Activated naive CD4-positive, alpha-beta T cell treated with anti-CD3 and anti-CD28 coated beads, Interleukin-2, amount 50 U/mL, for 24 hours (primary cell): ENCODE data around the gene ABCD2.
"Not testable (repeated sequence)": the region's sequence is repeated elsewhere in the genome, so short reads cannot be mapped to it uniquely, and the experiment has no call there.

Experiments
- H3K27ac Mint-ChIP-seq: one replicate; pipeline ENCODE4 v1.8.0; 2021; ENCODE audit warnings: mild to moderate bottlenecking, mixed read lengths
- H3K27me3 Mint-ChIP-seq: one replicate; pipeline ENCODE4 v1.8.0; 2021; ENCODE audit warnings: mixed read lengths
- H3K36me3 Mint-ChIP-seq: one replicate; pipeline ENCODE4 v1.8.0; 2021; ENCODE audit warnings: mixed read lengths
- H3K4me1 Mint-ChIP-seq: one replicate; pipeline ENCODE4 v1.8.0; 2021; ENCODE audit warnings: mixed read lengths
- H3K4me3 Mint-ChIP-seq: one replicate; pipeline ENCODE4 v1.8.0; 2021; ENCODE audit warnings: mild to moderate bottlenecking, mixed read lengths
- H3K9me3 Mint-ChIP-seq: one replicate; pipeline ENCODE4 v1.8.0; 2021; ENCODE audit warnings: mixed read lengths

The ABCD2 gene

DNA sequence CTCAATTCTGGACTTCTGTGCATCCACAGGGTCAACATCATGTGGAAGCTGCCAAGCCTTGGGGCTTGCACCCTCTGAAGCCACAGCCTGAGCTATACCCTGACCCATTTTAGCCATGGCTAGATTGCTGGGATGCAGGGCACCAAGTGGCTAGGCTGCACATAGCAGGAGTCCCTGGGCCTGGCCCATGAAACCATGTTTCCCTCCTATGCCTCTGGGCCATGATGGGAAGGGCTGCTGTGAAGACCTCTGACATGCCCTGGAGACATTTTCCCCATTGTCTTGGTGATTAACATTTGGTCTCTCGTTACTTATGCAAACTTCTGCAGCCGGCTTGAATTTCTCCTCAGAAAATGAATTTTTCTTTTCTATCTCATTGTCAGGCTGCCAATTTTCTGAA lies 92.6 kb downstream of the ABCD2 start:
- Mint-ChIP-seq H3K4me1 (no peaks in the 10 kb centered on the region), H3K27ac (no peak overlapping the region), H3K9me3 (peaks cover 5% of the 10 kb centered on the region), H3K4me3 (no peak overlapping the region), H3K27me3 (no peaks in the 10 kb centered on the region), H3K36me3 (peaks cover 13% of the 10 kb centered on the region)

DNA sequence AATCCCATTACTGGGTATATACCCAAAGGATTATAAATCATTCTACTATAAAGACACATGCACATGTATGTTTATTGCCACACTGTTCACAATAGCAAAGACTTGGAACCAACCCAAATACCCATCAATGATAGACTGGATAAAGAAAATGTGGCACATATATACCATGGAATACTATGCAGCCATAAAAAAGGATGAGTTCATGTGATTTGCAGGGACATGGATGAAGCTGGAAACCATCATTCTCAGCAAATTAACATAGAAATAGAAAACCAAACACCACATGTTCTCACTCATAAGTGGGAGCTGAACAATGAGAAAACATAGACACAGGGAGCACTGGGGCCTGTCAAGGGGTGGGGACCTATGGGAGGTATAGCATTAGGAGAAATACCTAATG lies 97.4 kb downstream of the ABCD2 start:
- H3K36me3 Mint-ChIP-seq, H3K4me1 Mint-ChIP-seq, H3K27me3 Mint-ChIP-seq, H3K27ac Mint-ChIP-seq, H3K4me3 Mint-ChIP-seq, H3K9me3 Mint-ChIP-seq: not testable (repeated sequence)

- Mint-ChIP-seq H3K36me3 (peaks cover 24% of the 10 kb centered on the region), H3K27ac (no peak overlapping the region), H3K27me3 (no peaks in the 10 kb centered on the region), H3K9me3 (no peaks in the 10 kb centered on the region), H3K4me1 (no peaks in the 10 kb centered on the region), H3K4me3 (no peak overlapping the region)
Measured at GRCh38 chr12:39510001-39510400, 109.6 kb downstream of the ABCD2 start.

DNA sequence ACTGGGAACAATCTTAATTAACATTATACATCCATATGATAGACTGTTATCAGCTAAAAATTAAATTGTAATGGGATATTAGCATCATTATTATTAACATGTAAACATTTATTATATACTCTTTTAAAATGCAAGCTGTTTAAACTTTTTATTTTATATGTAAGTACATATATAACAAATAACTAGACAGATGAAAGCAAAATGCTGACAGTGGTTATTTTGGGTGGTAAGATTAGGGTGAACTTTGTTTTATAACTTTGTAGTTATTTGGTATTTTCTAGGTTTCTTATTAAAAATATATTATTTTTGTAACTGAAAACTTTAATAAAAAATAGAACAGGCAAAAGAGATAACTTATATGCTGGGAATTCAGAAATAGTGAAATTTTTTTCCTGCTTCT lies 114.0 kb downstream of the ABCD2 start:
- Mint-ChIP-seq H3K4me1 (no peaks in the 10 kb centered on the region), H3K9me3 (no peaks in the 10 kb centered on the region), H3K36me3 (peaks cover 5% of the 10 kb centered on the region), H3K27me3 (no peaks in the 10 kb centered on the region), H3K4me3 (no peak overlapping the region), H3K27ac (no peak overlapping the region)

- H3K9me3 Mint-ChIP-seq: no peaks in the 10 kb centered on the region
- H3K27me3 Mint-ChIP-seq: no peaks in the 10 kb centered on the region
- H3K4me3 Mint-ChIP-seq: no peak overlapping the region
- no peaks in the 10 kb centered on the region for H3K4me1 Mint-ChIP-seq
- H3K36me3 Mint-ChIP-seq: peaks cover 5% of the 10 kb centered on the region
- no peak overlapping the region for H3K27ac Mint-ChIP-seq
Measured at GRCh38 chr12:39505023-39505422, 114.6 kb downstream of the ABCD2 start.

DNA sequence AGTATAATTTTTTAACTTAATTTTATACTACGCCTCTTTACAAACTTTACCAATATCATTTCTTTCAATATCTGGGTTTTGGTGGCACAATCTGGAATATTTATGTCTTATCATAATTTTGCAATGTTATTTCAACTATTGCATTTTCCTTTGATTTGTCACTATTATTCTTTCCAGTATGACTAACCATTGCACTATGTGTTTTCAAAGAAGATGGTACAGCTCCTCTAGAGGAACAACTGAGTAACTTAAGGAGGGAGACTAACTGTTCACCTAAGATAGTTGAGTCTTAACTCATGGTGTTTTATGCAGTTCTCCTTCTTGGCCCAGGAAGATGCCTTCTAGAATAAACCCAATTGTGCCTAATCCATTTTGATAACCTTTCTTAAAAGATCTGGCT lies 116.2 kb downstream of the ABCD2 start:
- Mint-ChIP-seq H3K4me1 (no peaks in the 10 kb centered on the region), H3K9me3 (no peaks in the 10 kb centered on the region), H3K36me3 (peaks cover 3% of the 10 kb centered on the region), H3K27me3 (no peaks in the 10 kb centered on the region), H3K4me3 (no peak overlapping the region), H3K27ac (no peak overlapping the region)

DNA sequence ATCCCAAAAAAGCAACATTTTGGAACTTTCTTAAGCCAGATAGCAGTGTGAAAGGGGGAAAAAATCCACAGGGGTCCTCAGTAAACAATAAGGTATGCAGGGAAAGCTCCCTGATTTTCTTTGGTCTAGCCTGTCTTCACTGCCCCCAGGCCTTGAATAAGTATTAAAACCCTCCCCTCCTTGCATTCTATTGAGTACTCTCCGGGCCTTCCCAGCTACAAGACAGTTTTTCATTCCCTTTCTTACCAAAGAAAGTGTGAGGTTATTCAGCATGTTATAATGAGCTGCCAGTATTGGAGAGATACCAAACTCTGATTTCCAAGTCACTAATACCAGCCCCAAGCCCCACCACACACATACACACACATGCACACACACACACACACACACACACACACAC lies 116.9 kb downstream of the ABCD2 start:
- Mint-ChIP-seq H3K27me3 (no peaks in the 10 kb centered on the region), H3K27ac (no peak overlapping the region), H3K4me3 (no peak overlapping the region), H3K4me1 (no peaks in the 10 kb centered on the region), H3K9me3 (no peaks in the 10 kb centered on the region), H3K36me3 (peaks cover 3% of the 10 kb centered on the region)
